HG02852 (cell line): ENCODE data around the gene WNT4.

Source experiments
- ATAC-seq: cut with Tn5 transposase; IDR thresholded peaks from one replicate; pipeline ENCODE4 v1.9.1; 2021; ENCODE audit warnings: mild to moderate bottlenecking, moderate library complexity; ENCODE audit not compliant: unreplicated experiment

WNT4 gene

GRCh38 chr1:22132517-22133235, 10.2 kb downstream of the WNT4 start:
- no peak for ATAC-seq

GRCh38 chr1:22131875-22132486, 10.9 kb downstream of the WNT4 start:
- no peak for ATAC-seq

- ATAC-seq, result no peak
Measured at GRCh38 chr1:22131062-22131461, 11.8 kb downstream of the WNT4 start.

- no peak for ATAC-seq
Measured at GRCh38 chr1:22129501-22130117, 13.3 kb downstream of the WNT4 start.

- ATAC-seq, result no peak
Measured at GRCh38 chr1:22128392-22128791, 14.5 kb downstream of the WNT4 start.

- ATAC-seq, result no peak
Measured at GRCh38 chr1:22127731-22128130, 15.2 kb downstream of the WNT4 start.

GRCh38 chr1:22127248-22127647, 15.6 kb downstream of the WNT4 start:
- no peak for ATAC-seq

- ATAC-seq, result no peak
Measured at GRCh38 chr1:22126531-22126930, 16.4 kb downstream of the WNT4 start.

- no peak for ATAC-seq
Measured at GRCh38 chr1:22124592-22125229, 18.2 kb downstream of the WNT4 start.

GRCh38 chr1:22123901-22124404, 18.9 kb downstream of the WNT4 start:
- ATAC-seq, result no peak

GRCh38 chr1:22123071-22123390, 19.9 kb downstream of the WNT4 start:
- no peak for ATAC-seq

GRCh38 chr1:22122273-22123070, 20.4 kb downstream of the WNT4 start:
- no peak for ATAC-seq

GRCh38 chr1:22121421-22121911, 21.4 kb downstream of the WNT4 start:
- ATAC-seq, result no peak

GRCh38 chr1:22120469-22120790, 22.5 kb downstream of the WNT4 start:
- no peak for ATAC-seq

GRCh38 chr1:22119626-22120468, 23.1 kb downstream of the WNT4 start:
- no peak for ATAC-seq

GRCh38 chr1:22118291-22118992, 24.5 kb downstream of the WNT4 start:
- no peak for ATAC-seq

- no peak for ATAC-seq
Measured at GRCh38 chr1:22117851-22118250, 25.0 kb downstream of the WNT4 start.

- ATAC-seq, result no peak
Measured at GRCh38 chr1:22117238-22117637, 25.7 kb downstream of the WNT4 start.

- no peak for ATAC-seq
Measured at GRCh38 chr1:22115286-22115685, 27.6 kb downstream of the WNT4 start.
